GM18502 (cell line): Measurements from ENCODE around the gene KIF14.
"Not testable (repeated sequence)": the region's sequence is repeated elsewhere in the genome, so short reads cannot be mapped to it uniquely, and the experiment has no call there.

Source experiments
- ATAC-seq: cut with Tn5 transposase; IDR thresholded peaks from one replicate; pipeline ENCODE4 v1.9.1; 2021; ENCODE audit warnings: mild to moderate bottlenecking; ENCODE audit not compliant: unreplicated experiment, poor library complexity

Gene KIF14

GRCh38 chr1:200550367-200550766 is 70.2 kb downstream of the KIF14 start:
- no peak for ATAC-seq

- no peak for ATAC-seq
Observed at GRCh38 chr1:200547386-200547785, 73.2 kb downstream of the KIF14 start.

GRCh38 chr1:200546577-200546976 is 74.0 kb downstream of the KIF14 start:
- no peak for ATAC-seq

- no peak for ATAC-seq
Observed at GRCh38 chr1:200542162-200542561, 78.4 kb downstream of the KIF14 start.

- ATAC-seq: no peak
Observed at GRCh38 chr1:200540281-200540680, 80.3 kb downstream of the KIF14 start.

GRCh38 chr1:200538179-200538578 is 82.4 kb downstream of the KIF14 start:
- no peak for ATAC-seq

- peak; percentile 62 for ATAC-seq
Observed at GRCh38 chr1:200535605-200536004, 84.9 kb downstream of the KIF14 start.

GRCh38 chr1:200530623-200531261 is 89.8 kb downstream of the KIF14 start:
- ATAC-seq: no peak

GRCh38 chr1:200528858-200529606 is 91.5 kb downstream of the KIF14 start:
- ATAC-seq: no peak

- no peak for ATAC-seq
Observed at GRCh38 chr1:200527670-200528069, 92.9 kb downstream of the KIF14 start.

GRCh38 chr1:200526709-200527612 is 93.6 kb downstream of the KIF14 start:
- ATAC-seq: peak; percentile 47

- no peak for ATAC-seq
Observed at GRCh38 chr1:200525090-200525987, 95.2 kb downstream of the KIF14 start.

GRCh38 chr1:200524551-200524950 is 96.0 kb downstream of the KIF14 start:
- not testable (repeated sequence) for ATAC-seq

- no peak for ATAC-seq
Observed at GRCh38 chr1:200524092-200524491, 96.5 kb downstream of the KIF14 start.

GRCh38 chr1:200520735-200521134 is 99.8 kb downstream of the KIF14 start:
- ATAC-seq: no peak

- no peak for ATAC-seq
Observed at GRCh38 chr1:200518524-200518923, 102.0 kb downstream of the KIF14 start.

GRCh38 chr1:200512191-200512590 is 108.4 kb downstream of the KIF14 start:
- ATAC-seq: no peak

- peak; percentile 85 for ATAC-seq
Observed at GRCh38 chr1:200510228-200510623, 110.3 kb downstream of the KIF14 start.

GRCh38 chr1:200506471-200506870 is 114.1 kb downstream of the KIF14 start:
- no peak for ATAC-seq

GRCh38 chr1:200505257-200505656 is 115.3 kb downstream of the KIF14 start:
- ATAC-seq: no peak
